Endodermal cell (in vitro differentiated cells): ENCODE measurements around the gene SPTLC3. TPM values are rescaled to one million over a fixed set of nuclear protein-coding genes. Genes with fewer than 3 reads are reported as not detected.

Experiments
- DNase-seq: peaks from one replicate; pipeline ENCODE4 v3.0.0-alpha.2; 2017
- H3K27ac ChIP-seq: 2 replicates; pipeline ENCODE4 v1.5.1; 2013; ENCODE audit warnings: mild to moderate bottlenecking, low read depth, low read length, moderate library complexity
- H3K27me3 ChIP-seq: 2 replicates; pipeline ENCODE4 v1.6.1; 2013; ENCODE audit warnings: mild to moderate bottlenecking, low read length, moderate library complexity; ENCODE audit not compliant: insufficient read depth, control insufficient read depth, poor library complexity, severe bottlenecking
- H3K36me3 ChIP-seq: 2 replicates; pipeline ENCODE4 v1.7.0; 2013; ENCODE audit warnings: mild to moderate bottlenecking, low read length, moderate library complexity; ENCODE audit not compliant: control insufficient read depth, insufficient read depth
- H3K4me1 ChIP-seq: one replicate; pipeline ENCODE4 v1.7.0; 2013; ENCODE audit warnings: low read length; ENCODE audit not compliant: control insufficient read depth, insufficient read depth
- H3K4me3 ChIP-seq: 2 replicates; pipeline ENCODE4 v1.5.1; 2013; ENCODE audit warnings: mild to moderate bottlenecking, low read length, moderate library complexity
- H3K9ac ChIP-seq: 2 replicates; pipeline ENCODE4 v1.6.1; 2013; ENCODE audit warnings: mild to moderate bottlenecking, low read length, moderate library complexity; ENCODE audit not compliant: poor library complexity, severe bottlenecking; ENCODE audit errors: extremely low read depth
- H3K9me3 ChIP-seq: 2 replicates; pipeline ENCODE4 v1.6.1; 2013; ENCODE audit warnings: mild to moderate bottlenecking, low read length, moderate library complexity; ENCODE audit not compliant: control insufficient read depth
- H3K27ac Mint-ChIP-seq: 2 replicates; pipeline ENCODE4 v1.8.0; 2020; ENCODE audit warnings: mixed read lengths
- H3K27me3 Mint-ChIP-seq: 2 replicates; pipeline ENCODE4 v1.8.0; 2021; ENCODE audit warnings: mild to moderate bottlenecking, mixed read lengths; ENCODE audit not compliant: insufficient read depth
- H3K36me3 Mint-ChIP-seq: 2 replicates; pipeline ENCODE4 v1.8.0; 2020; ENCODE audit warnings: low read depth, mixed read lengths
- H3K4me1 Mint-ChIP-seq: 2 replicates; pipeline ENCODE4 v1.8.0; 2020; ENCODE audit warnings: mixed read lengths
- H3K4me3 Mint-ChIP-seq: 2 replicates; pipeline ENCODE4 v1.8.0; 2020; ENCODE audit warnings: mild to moderate bottlenecking, moderate library complexity, mixed read lengths
- H3K9me3 Mint-ChIP-seq: 2 replicates; pipeline ENCODE4 v1.8.0; 2020; ENCODE audit warnings: mild to moderate bottlenecking, mixed read lengths
- CTCF ChIP-seq: fragments of 200-600 bp; sonication (generic); conservative IDR thresholded peaks from 2 replicates; pipeline ENCODE4 v1.5.0; 2021; ENCODE audit warnings: antibody characterized with exemption, mild to moderate bottlenecking
- WGBS, 2 experiments: methylation state at CpG; one replicate each; pipeline versions ENCODE4 v1.1.5 to v1.1.7; 2013; ENCODE audit warnings: missing lambda C conversion rate in 2 of 2, mixed read lengths in 1 of 2; ENCODE audit not compliant: insufficient coverage in 1 of 2, insufficient read length in 1 of 2; 5-methylcytosine and 5-hydroxymethylcytosine counted together
- total RNA-seq, 2 donors: library from RNA; stranded (reverse); fragmentation: NEBNext Ultra II Directional in 1 of 2; extraction: Animal tissue kit (Norgen Biotek cat#: 25700) in 1 of 2; gene quantifications; 2 replicates in 1 of 2; 3 replicates in 1 of 2; pipeline ENCODE4 v1.2.1, GENCODE V29; 2021

The SPTLC3 gene
- total RNA-seq, 2 donors from 2014 or later = 1.6 TPM

GRCh38 chr20:13025181-13025580, 16.4 kb downstream of the SPTLC3 start:
- 91% methylated on average over 1 of the region's 1 CpG; no CpG with 5 or more reads in 1 of the 2 experiments for WGBS, 2 experiments
- peaks cover 7% of the 10 kb centered on the region for H3K36me3 Mint-ChIP-seq
- H3K4me3 Mint-ChIP-seq = no peak overlapping the region

GRCh38 chr20:13028001-13028400, 19.2 kb downstream of the SPTLC3 start:
- Histone ChIP-seq H3K36me3 (no peaks in the 10 kb centered on the region), H3K4me3 (no peak overlapping the region), H3K9me3 (no peaks in the 10 kb centered on the region), H3K4me1 (peaks cover 2% of the 10 kb centered on the region), H3K27me3 (no peaks in the 10 kb centered on the region), H3K27ac (no peak overlapping the region), H3K9ac (no peak overlapping the region)
- Mint-ChIP-seq H3K9me3 (peaks cover under 1% of the 10 kb centered on the region), H3K27ac (no peak overlapping the region), H3K4me1 (peaks cover 9% of the 10 kb centered on the region), H3K27me3 (peaks cover 9% of the 10 kb centered on the region), H3K4me3 (no peak overlapping the region), H3K36me3 (no peaks in the 10 kb centered on the region)
- no peak for TF ChIP-seq CTCF
- no peak for DNase-seq
- WGBS, 2 experiments = 81 to 100% methylated on average over 2 to 3 of the region's 4 CpGs

More at GRCh38 chr20:13025181-13025580, 16.4 kb downstream of the SPTLC3 start:
- Mint-ChIP-seq H3K27ac (no peak overlapping the region), H3K4me1 (peaks cover 5% of the 10 kb centered on the region), H3K27me3 (peaks cover 12% of the 10 kb centered on the region), H3K9me3 (peaks cover 20% of the 10 kb centered on the region)
- Histone ChIP-seq H3K27me3 (no peaks in the 10 kb centered on the region), H3K9me3 (peaks cover 23% of the 10 kb centered on the region), H3K27ac (no peak overlapping the region), H3K9ac (no peak overlapping the region), H3K4me1 (peaks cover 2% of the 10 kb centered on the region), H3K4me3 (no peak overlapping the region), H3K36me3 (no peaks in the 10 kb centered on the region)
- no peak for TF ChIP-seq CTCF
- DNase-seq = no peak

GRCh38 chr20:13028673-13029072, 19.9 kb downstream of the SPTLC3 start:
- Mint-ChIP-seq H3K36me3 (no peaks in the 10 kb centered on the region), H3K4me3 (no peak overlapping the region), H3K4me1 (peaks cover 10% of the 10 kb centered on the region), H3K27ac (no peak overlapping the region), H3K27me3 (peaks cover 9% of the 10 kb centered on the region), H3K9me3 (no peaks in the 10 kb centered on the region)
- Histone ChIP-seq H3K4me3 (no peak overlapping the region), H3K27ac (no peak overlapping the region), H3K9ac (no peak overlapping the region), H3K4me1 (peaks cover 2% of the 10 kb centered on the region), H3K36me3 (no peaks in the 10 kb centered on the region), H3K27me3 (no peaks in the 10 kb centered on the region), H3K9me3 (no peaks in the 10 kb centered on the region)
- no peak for TF ChIP-seq CTCF
- WGBS, 2 experiments = 93% methylated on average over 3 of the region's 3 CpGs; no CpG with 5 or more reads in 1 of the 2 experiments
- DNase-seq = no peak
